ENCODE data around the gene COL6A3. TPM values are rescaled to one million over a fixed set of nuclear protein-coding genes. Genes with fewer than 3 reads are reported as not detected.
"Not testable (repeated sequence)": the region's sequence is repeated elsewhere in the genome, so short reads cannot be mapped to it uniquely, and the experiment has no call there.

The COL6A3 gene
- total RNA-seq, 1 experiment from 2014 or later: 0.81 TPM

- no peaks in the 10 kb centered on the region for H3K27me3 ChIP-seq (ENCODE audit: insufficient read depth, low read length)
- no peaks in the 10 kb centered on the region for H4K20me1 ChIP-seq (ENCODE audit: control insufficient read depth, insufficient read depth, insufficient read length)
- no peak overlapping the region for H2BK15ac ChIP-seq (ENCODE audit: low read depth, low read length)
- Mint-ChIP-seq H3K27ac (no peak overlapping the region), H3K4me3 (no peak overlapping the region), H3K36me3 (ENCODE audit: insufficient read depth in 1 of 3, low read depth in 3 of 3) (no peaks in the 10 kb centered on the region), H3K4me1 (peaks cover 17 to 27% of the 10 kb centered on the region in 2 experiments), H3K9me3 (no peaks in the 10 kb centered on the region), H3K27me3 (ENCODE audit: low read depth) (peaks cover 8% of the 10 kb centered on the region)
- H3K9me3 ChIP-seq (ENCODE audit: control insufficient read depth, low read depth, low read length): no peaks in the 10 kb centered on the region
- H3K79me2 ChIP-seq (ENCODE audit: insufficient read depth, low read length): no peaks in the 10 kb centered on the region
- DNase-seq: no peak
- no peak overlapping the region for H3K9ac ChIP-seq (ENCODE audit: extremely low read depth, insufficient read length, low read length)
- no peak overlapping the region for H3K27ac ChIP-seq (ENCODE audit: insufficient read length, low read depth, low read length)
- H3K18ac ChIP-seq (ENCODE audit: insufficient read length, low read depth, low read length): no peak overlapping the region
- H2BK5ac ChIP-seq (ENCODE audit: insufficient read length, low read length): no peak overlapping the region
- H2BK20ac ChIP-seq (ENCODE audit: low read depth, low read length, poor library complexity, severe bottlenecking): no peak overlapping the region
- H2BK120ac ChIP-seq (ENCODE audit: low read depth, low read length, poor library complexity, severe bottlenecking): no peak overlapping the region
- H4K8ac ChIP-seq (replicated peaks; ENCODE audit: insufficient read length, low read depth, low read length): no peak overlapping the region
- no peak overlapping the region for H3K23ac ChIP-seq (ENCODE audit: insufficient read length, low read depth, low read length)
- no peak overlapping the region for H3K4ac ChIP-seq (ENCODE audit: low read depth, low read length)
- H4K91ac ChIP-seq (ENCODE audit: insufficient read length, low read depth, low read length): no peak overlapping the region
- H3K4me1 ChIP-seq (ENCODE audit: insufficient read depth, low read length): no peaks in the 10 kb centered on the region
- no peak overlapping the region for H3K4me2 ChIP-seq (ENCODE audit: insufficient read depth, insufficient read length, low read length)
- H4K5ac ChIP-seq (ENCODE audit: insufficient read length, low read depth, low read length): no peak overlapping the region
- H3K79me1 ChIP-seq (ENCODE audit: insufficient read depth, low read depth, low read length, poor library complexity, severe bottlenecking): no peaks in the 10 kb centered on the region
- no peak overlapping the region for H3K56ac ChIP-seq (ENCODE audit: insufficient read length, low read depth, low read length)
- H2BK12ac ChIP-seq (ENCODE audit: insufficient read length, low read depth, low read length): no peak overlapping the region
- no peak overlapping the region for H2AFZ ChIP-seq (ENCODE audit: low read length)
- H2AK5ac ChIP-seq (ENCODE audit: insufficient read length, low read length): no peak overlapping the region
- WGBS (ENCODE audit: extremely low coverage, insufficient read length, low lambda C conversion rate): no CpG with 5 or more reads among the region's 12 CpGs
- TF ChIP-seq CTCF (conservative IDR thresholded peaks at IDR 0.05): no peak
- H3K14ac ChIP-seq (ENCODE audit: insufficient read depth, low read length): no peak overlapping the region
- no peaks in the 10 kb centered on the region for H3K23me2 ChIP-seq (ENCODE audit: insufficient read length, low read depth, low read length, poor library complexity, severe bottlenecking)
- no peak overlapping the region for H3T11ph ChIP-seq (ENCODE audit: low read length)
These were observed 2.8 kb downstream of the COL6A3 start for GRCh38 chr2:237411092-237411601.

- not testable (repeated sequence) for H4K5ac ChIP-seq (ENCODE audit: insufficient read length, low read depth, low read length); H3K27ac ChIP-seq (ENCODE audit: insufficient read length, low read depth, low read length); H4K91ac ChIP-seq (ENCODE audit: insufficient read length, low read depth, low read length); H3K4me2 ChIP-seq (ENCODE audit: insufficient read depth, insufficient read length, low read length); H2BK5ac ChIP-seq (ENCODE audit: insufficient read length, low read length); H3K23me2 ChIP-seq (ENCODE audit: insufficient read length, low read depth, low read length, poor library complexity, severe bottlenecking); H4K8ac ChIP-seq (replicated peaks; ENCODE audit: insufficient read length, low read depth, low read length); H3K79me2 ChIP-seq (ENCODE audit: insufficient read depth, low read length); H3K79me1 ChIP-seq (ENCODE audit: insufficient read depth, low read depth, low read length, poor library complexity, severe bottlenecking); H3K27me3 ChIP-seq (ENCODE audit: insufficient read depth, low read length); H3K9me3 ChIP-seq (ENCODE audit: control insufficient read depth, low read depth, low read length); H2BK20ac ChIP-seq (ENCODE audit: low read depth, low read length, poor library complexity, severe bottlenecking); H2BK15ac ChIP-seq (ENCODE audit: low read depth, low read length); H3K9me3 Mint-ChIP-seq; H2BK12ac ChIP-seq (ENCODE audit: insufficient read length, low read depth, low read length); H2AK5ac ChIP-seq (ENCODE audit: insufficient read length, low read length); H3T11ph ChIP-seq (ENCODE audit: low read length); H3K4me3 Mint-ChIP-seq; H3K36me3 Mint-ChIP-seq (ENCODE audit: insufficient read depth in 1 of 3, low read depth in 3 of 3); H2BK120ac ChIP-seq (ENCODE audit: low read depth, low read length, poor library complexity, severe bottlenecking); H3K9ac ChIP-seq (ENCODE audit: extremely low read depth, insufficient read length, low read length); H3K56ac ChIP-seq (ENCODE audit: insufficient read length, low read depth, low read length); H3K4me1 ChIP-seq (ENCODE audit: insufficient read depth, low read length); H3K4ac ChIP-seq (ENCODE audit: low read depth, low read length); H3K27ac Mint-ChIP-seq; DNase-seq; H2AFZ ChIP-seq (ENCODE audit: low read length); H3K18ac ChIP-seq (ENCODE audit: insufficient read length, low read depth, low read length); H3K14ac ChIP-seq (ENCODE audit: insufficient read depth, low read length); H4K20me1 ChIP-seq (ENCODE audit: control insufficient read depth, insufficient read depth, insufficient read length); H3K27me3 Mint-ChIP-seq (ENCODE audit: low read depth); H3K23ac ChIP-seq (ENCODE audit: insufficient read length, low read depth, low read length)
- H3K4me1 Mint-ChIP-seq: peaks cover 13 to 24% of the 10 kb centered on the region in 2 experiments
- WGBS (ENCODE audit: extremely low coverage, insufficient read length, low lambda C conversion rate): no CpG with 5 or more reads among the region's 2 CpGs
These were observed 4.7 kb downstream of the COL6A3 start for GRCh38 chr2:237409263-237409662.

Measured in H9 (cell line).